SK-N-SH treated with all-trans-retinoic acid at 6 μM for 48 hours (cell line): ENCODE results near the gene MYL4.

Experiments
- CREB5 ChIP-seq: fragments of 250-450 bp; sonication (Bioruptor Pico); IDR thresholded peaks from 2 replicates; pipeline ENCODE4 v1.5.1; 2020; ENCODE audit warnings: low read depth, mild to moderate bottlenecking, moderate library complexity
- ESRRG ChIP-seq: fragments of 250-450 bp; sonication (Bioruptor Pico); IDR thresholded peaks from 2 replicates; pipeline ENCODE4 v1.6.1; 2021; ENCODE audit warnings: mild to moderate bottlenecking
- OSR1 ChIP-seq: fragments of 250-450 bp; sonication (Bioruptor Pico); IDR thresholded peaks from 2 replicates; pipeline ENCODE4 v1.8.0; 2022; ENCODE audit warnings: moderate library complexity, mild to moderate bottlenecking, inconsistent platforms
- PATZ1 ChIP-seq: fragments of 250-450 bp; sonication (Bioruptor Pico); IDR thresholded peaks from 2 replicates; pipeline ENCODE4 v1.8.0; 2020; ENCODE audit warnings: mild to moderate bottlenecking, moderate library complexity, borderline replicate concordance
- POU6F1 ChIP-seq: fragments of 250-450 bp; sonication (Bioruptor Pico); IDR thresholded peaks from 2 replicates; pipeline ENCODE4 v1.8.0; 2021; ENCODE audit warnings: low read depth, mild to moderate bottlenecking, moderate library complexity, borderline replicate concordance
- ZFP3 ChIP-seq: fragments of 250-450 bp; sonication (Bioruptor Pico); IDR thresholded peaks from 2 replicates; pipeline ENCODE4 v1.5.0; 2020; ENCODE audit warnings: mild to moderate bottlenecking, moderate library complexity
- ZFP30 ChIP-seq: fragments of 450-650 bp; formaldehyde crosslinking; IDR thresholded peaks from 2 replicates; pipeline ENCODE4 v1.5.0; 2022; ENCODE audit warnings: mild to moderate bottlenecking, moderate library complexity
- ZNF70 ChIP-seq: fragments of 450-650 bp; formaldehyde crosslinking; IDR thresholded peaks from 2 replicates; pipeline ENCODE4 v1.5.0; 2020; ENCODE audit warnings: mild to moderate bottlenecking, moderate library complexity
- ZNF8 ChIP-seq: fragments of 450-650 bp; formaldehyde crosslinking; IDR thresholded peaks from 2 replicates; pipeline ENCODE4 v1.5.0; 2020; ENCODE audit warnings: mild to moderate bottlenecking, moderate library complexity

GRCh38 chr17:47176389-47176826, 32.7 kb upstream of the MYL4 start:
- TF ChIP-seq ZFP3 (no peak), ZFP30 (CRISPR knock-in tag) (peak; percentile 29; the same call in 1 of the 2 replicates), POU6F1 (CRISPR knock-in tag) (no peak), PATZ1 (no peak), CREB5 (CRISPR knock-in tag) (no peak), OSR1 (CRISPR knock-in tag) (no peak), ZNF8 (CRISPR knock-in tag) (no peak), ESRRG (no peak), ZNF70 (CRISPR knock-in tag) (no peak)
